Epithelial cell of esophagus (primary cell): ENCODE results near the gene ZSCAN9.

Experiments used
- DNase-seq: peaks from one replicate; pipeline ENCODE4 v3.0.0; 2010; ENCODE audit warnings: low read depth
- H3K4me3 ChIP-seq: 2 replicates; pipeline ENCODE4 v1.5.1; 2011; ENCODE audit warnings: mild to moderate bottlenecking, low read length, control low read depth
- TF ChIP-seq, protein P1 (sequence below): IDR thresholded peaks from 2 replicates; pipeline ENCODE4 v1.5.1; 2011; ENCODE audit warnings: low read depth, mild to moderate bottlenecking, low read length, control low read depth, inconsistent platforms; ENCODE audit not compliant: insufficient read depth; ENCODE audit errors: missing control alignments

The ZSCAN9 gene

DNA sequence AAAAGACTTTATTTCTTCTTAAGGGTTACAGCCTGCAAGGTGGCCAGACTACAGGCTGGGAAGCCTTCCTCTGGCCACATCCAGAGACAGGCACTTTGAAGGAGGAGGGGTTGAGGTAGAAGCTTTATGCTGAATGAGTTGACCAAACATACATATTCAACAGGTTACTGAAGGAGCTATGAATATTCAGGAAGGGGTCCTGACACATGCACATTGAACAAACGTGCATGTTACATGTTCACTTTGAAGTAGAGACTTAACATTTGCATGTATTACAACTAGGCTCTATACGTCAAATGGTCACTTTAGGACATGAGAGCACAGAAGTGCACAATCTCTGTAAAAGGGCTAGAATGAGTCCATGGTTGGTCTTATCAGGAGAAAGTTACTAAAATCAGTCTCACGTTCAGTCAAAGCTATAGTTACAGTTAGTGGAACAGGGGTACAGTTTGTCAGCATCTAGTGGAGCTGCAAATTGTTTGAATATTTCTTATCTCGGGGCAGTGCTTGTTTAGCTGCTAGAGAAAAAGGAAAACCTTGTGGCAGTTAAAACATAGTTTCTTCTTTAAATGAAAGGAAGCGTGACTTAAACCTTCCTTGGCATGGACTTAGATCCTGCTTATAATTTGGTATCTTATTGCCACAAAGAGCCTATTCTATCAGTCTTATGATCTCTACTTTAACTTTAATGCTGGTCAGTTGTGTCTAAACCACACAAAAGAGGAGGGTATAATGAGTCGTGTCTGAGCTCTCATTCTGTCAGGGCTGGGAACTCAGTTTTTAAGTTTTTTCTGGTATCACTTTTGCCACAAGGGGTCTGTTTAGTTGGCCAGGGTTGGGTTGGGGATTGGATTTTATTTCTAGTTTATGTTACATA is 4.6 kb upstream of the ZSCAN9 start:
- no peak overlapping the region for H3K4me3 ChIP-seq
- no peak for DNase-seq
- TF ChIP-seq, protein P1, sequence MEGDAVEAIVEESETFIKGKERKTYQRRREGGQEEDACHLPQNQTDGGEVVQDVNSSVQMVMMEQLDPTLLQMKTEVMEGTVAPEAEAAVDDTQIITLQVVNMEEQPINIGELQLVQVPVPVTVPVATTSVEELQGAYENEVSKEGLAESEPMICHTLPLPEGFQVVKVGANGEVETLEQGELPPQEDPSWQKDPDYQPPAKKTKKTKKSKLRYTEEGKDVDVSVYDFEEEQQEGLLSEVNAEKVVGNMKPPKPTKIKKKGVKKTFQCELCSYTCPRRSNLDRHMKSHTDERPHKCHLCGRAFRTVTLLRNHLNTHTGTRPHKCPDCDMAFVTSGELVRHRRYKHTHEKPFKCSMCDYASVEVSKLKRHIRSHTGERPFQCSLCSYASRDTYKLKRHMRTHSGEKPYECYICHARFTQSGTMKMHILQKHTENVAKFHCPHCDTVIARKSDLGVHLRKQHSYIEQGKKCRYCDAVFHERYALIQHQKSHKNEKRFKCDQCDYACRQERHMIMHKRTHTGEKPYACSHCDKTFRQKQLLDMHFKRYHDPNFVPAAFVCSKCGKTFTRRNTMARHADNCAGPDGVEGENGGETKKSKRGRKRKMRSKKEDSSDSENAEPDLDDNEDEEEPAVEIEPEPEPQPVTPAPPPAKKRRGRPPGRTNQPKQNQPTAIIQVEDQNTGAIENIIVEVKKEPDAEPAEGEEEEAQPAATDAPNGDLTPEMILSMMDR: no peak

DNA sequence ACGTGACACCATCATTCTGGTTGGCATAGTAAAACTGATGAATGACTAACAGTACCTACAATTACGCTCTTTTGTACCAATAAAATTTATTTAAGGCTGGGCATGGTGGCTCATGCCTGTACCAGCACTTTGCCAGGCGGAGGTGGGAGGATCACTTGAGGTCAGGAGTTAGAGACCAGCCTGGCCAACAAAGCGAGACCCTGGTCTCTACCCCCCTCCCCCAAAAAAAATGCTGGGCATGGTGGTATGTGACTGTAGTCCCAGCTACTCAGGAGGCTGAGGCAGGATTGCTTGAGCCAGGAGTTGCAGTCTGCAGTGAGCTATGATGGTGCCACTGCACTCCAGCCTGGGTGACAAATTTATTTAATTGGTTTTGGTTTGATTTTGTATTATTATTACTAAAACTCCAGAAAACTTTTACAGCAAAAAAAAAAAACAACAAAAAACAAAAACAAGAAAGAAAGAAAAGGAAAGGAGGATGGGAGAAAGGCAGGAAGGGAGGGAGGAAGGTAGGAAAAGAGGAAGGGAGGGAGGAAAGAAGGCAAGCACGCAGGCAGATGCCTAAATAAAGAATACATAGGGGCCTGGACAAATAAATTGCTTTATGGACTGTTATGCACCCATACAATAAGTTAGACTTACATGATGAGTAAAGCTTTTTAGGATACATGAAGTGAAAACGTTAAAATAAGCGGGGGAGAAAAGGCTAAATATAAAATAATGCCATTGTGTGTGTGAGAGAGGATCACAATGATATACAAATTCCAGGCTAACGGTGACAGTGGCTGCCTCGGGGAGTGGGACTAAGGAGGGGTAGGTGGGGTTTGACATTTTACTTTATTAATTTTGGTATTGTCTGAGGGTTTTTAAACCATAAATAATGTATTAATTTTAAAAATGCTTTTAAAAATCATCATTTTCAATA is 682 bp upstream of the ZSCAN9 start:
- TF ChIP-seq, protein P1: no peak
- DNase-seq: no peak
- H3K4me3 ChIP-seq: peak overlapping the region; percentile 83

DNA sequence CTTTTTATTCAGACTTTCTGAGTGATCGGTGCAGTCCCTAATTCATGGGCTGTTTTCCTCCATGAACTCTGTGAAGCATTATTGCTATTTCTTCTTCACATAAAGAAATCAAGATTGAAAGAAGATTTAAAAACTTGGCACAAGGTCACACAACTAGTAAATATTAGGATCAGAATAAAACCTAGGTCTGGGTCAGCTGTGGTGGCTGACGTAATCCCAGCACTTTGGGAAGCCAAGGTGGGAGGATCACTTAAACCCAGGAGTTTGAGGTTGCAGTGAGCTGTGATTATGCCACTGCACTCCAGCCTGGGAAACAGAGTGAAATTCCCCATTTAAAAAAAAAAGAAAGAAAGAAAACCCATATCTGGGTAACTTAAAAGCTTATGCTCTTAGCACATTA is 1.4 kb downstream of the ZSCAN9 start:
- TF ChIP-seq, protein P1: no peak
- H3K4me3 ChIP-seq: no peak overlapping the region
- no peak for DNase-seq

DNA sequence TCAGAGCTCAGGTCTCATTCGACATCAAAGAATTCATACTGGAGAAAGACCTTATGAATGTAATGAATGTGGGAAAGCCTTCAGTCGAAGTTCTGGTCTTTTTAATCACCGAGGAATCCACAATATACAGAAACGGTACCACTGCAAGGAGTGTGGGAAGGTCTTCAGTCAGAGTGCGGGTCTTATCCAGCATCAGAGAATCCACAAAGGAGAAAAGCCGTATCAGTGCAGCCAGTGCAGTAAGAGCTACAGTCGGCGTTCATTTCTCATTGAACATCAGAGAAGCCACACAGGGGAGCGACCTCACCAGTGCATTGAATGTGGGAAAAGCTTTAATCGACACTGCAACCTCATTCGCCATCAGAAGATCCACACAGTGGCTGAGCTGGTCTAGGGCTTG is 7.7 kb downstream of the ZSCAN9 start:
- no peak for DNase-seq
- TF ChIP-seq, protein P1: no peak
- H3K4me3 ChIP-seq: no peak overlapping the region

DNA sequence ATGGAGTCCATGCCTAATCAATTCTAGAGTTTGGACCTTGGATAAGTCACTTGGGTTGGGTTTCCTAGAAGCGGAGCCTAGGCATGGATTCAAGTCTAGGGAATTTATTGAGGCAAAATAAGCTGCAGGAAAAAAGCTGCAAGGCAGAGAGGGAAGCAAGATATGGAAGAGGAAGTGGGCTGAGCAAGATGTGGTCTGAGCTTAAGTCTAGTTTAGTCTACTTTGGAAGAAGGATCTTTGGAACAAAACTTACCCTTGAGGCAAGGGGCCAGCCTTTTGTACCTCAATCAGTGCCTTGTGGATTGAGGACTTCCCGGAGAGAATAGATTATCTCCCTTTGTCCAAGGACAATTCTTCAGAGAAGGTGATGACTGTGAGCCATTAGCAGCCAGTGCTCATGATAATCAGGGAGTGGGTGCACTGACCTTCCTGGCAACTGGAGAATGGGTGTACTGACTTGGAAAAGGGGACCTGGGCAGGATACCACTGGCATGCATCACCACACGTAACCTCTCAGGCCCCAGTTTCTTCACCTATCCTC is 10.9 kb downstream of the ZSCAN9 start:
- H3K4me3 ChIP-seq: no peak overlapping the region
- DNase-seq: no peak
- TF ChIP-seq, protein P1: no peak

DNA sequence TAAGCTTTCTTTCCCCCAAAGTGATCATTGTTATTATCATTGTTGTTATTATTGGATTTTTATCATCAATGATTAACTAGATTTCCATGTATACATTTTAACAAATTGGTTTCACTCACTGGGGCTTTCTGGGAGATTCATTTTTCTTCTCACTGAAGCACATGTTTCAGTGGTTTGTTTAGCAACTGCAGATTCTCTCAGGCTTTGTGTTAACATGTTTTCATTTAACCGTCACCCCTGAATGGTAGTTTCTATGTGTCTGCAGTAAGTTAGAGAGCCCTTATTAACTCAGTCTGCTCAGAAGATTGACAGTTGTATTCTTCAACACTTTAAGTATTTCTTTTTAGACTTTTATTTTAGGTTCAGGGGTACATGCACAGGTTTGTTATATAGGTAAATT is 14.6 kb downstream of the ZSCAN9 start:
- H3K4me3 ChIP-seq: no peak overlapping the region
- TF ChIP-seq, protein P1: no peak
- no peak for DNase-seq
